Pancreas (tissue), 10 donors: Measurements from ENCODE around the gene URM1. TPM values are rescaled to one million over a fixed set of nuclear protein-coding genes. Genes with fewer than 3 reads are reported as not detected.
A peak's percentile ranks its signal among the peaks of the same experiment; 100 is the strongest.

ENCODE experiments used
- ATAC-seq, 4 donors: fragments of 200-7000 bp; cut with Tn5 transposase; one replicate each; pipeline versions ENCODE4 v1.8.0 to v1.9.1; 2020; ENCODE audit warnings: mild to moderate bottlenecking in 4 of 4, moderate library complexity in 4 of 4
- DNase-seq, 6 donors: peaks; one replicate each; pipeline ENCODE4 v3.0.0-alpha.2; 2020
- FAIRE-seq: peaks from 2 replicates; lab custom pipeline; 2012; peaks lifted over from hg19 to GRCh38; lab: Jason Lieb, UNC
- H3K27ac ChIP-seq, 4 donors: fragments of 200-600 bp; sonication (generic); 1 replicate in 3 of 4; 2 replicates in 1 of 4; pipeline versions ENCODE4 v1.5.0 to v1.8.0; 2020
- H3K27me3 ChIP-seq, 4 donors: fragments of 200-600 bp; one replicate each; pipeline ENCODE4 v1.8.0; 2021
- H3K36me3 ChIP-seq, 3 donors: fragments of 200-600 bp; sonication (generic) in 1 of 3; one replicate each; pipeline versions ENCODE4 v1.5.0 to v1.8.0; 2020 to 2021
- H3K4me1 ChIP-seq, 3 donors: fragments of 200-600 bp; one replicate each; pipeline ENCODE4 v1.8.0; 2021
- H3K4me3 ChIP-seq, 4 donors: fragments of 200-600 bp; sonication (generic) in 2 of 4; one replicate each; pipeline versions ENCODE4 v1.5.0 to v1.8.0; 2020 to 2021
- H3K9me3 ChIP-seq, 4 donors: fragments of 200-600 bp; one replicate each; pipeline ENCODE4 v1.8.0; 2021
- WGBS, 2 donors: extraction: QIAGEN DNeasy Blood & Tissue Kit; methylation state at CpG; one replicate each; pipeline ENCODE4 v1.1.7; 2013; 5-methylcytosine and 5-hydroxymethylcytosine counted together
- intact Hi-C, 3 donors: fragments of 100-400 bp; cut with DNase I; formaldehyde crosslinking; loops; one replicate each; pipeline versions ENCODE4 v1.11.1 to v1.14.2; 2022
- microRNA-seq, 2 donors: library from miRNA; unstranded; fragments of <30 nt; microRNA quantifications; one replicate each; pipeline versions ENCODE4 to v1.1.0, GENCODE V29; 2019 to 2020
- polyA plus RNA-seq, 2 donors: library from polyadenylated mRNA; stranded (reverse); fragments of 200-250 nt; gene quantifications; one replicate each; pipeline ENCODE4 v1.2.3, GENCODE V29; 2013
- total RNA-seq, 6 donors: library from RNA; stranded (reverse); fragmentation: NEBNext Ultra II Directional in 4 of 6; extraction: Animal tissue kit (Norgen Biotek cat#: 25700) in 4 of 6; gene quantifications; one replicate each; pipeline versions ENCODE4 v1.2.1 to v1.2.4, GENCODE V29; 2021 to 2023
- TF ChIP-seq, protein P1 (sequence below), 4 donors: fragments of 200-600 bp; sonication (generic) in 3 of 4; IDR thresholded peaks; one replicate each; pipeline versions ENCODE4 v1.5.0 to v1.8.0; 2021; ENCODE audit warnings: antibody characterized with exemption in 4 of 4
- donor health status: healthy with polysubstance abuse.
- donor health status: DM: no; HTN: no; CAD: no; lungs with moderate emphysema.
- donor health status: DM: no; HTN: no; CAD: no.
- donor health status: control.
- donor health status: control.
- donor health status: Bipolar disorder and iron deficiency.
- donor health status: DM: yes; HTN: yes; CAD: no.
- donor health status: DM: no; HTN: no; CAD: no.
- donor health status: DM: no; HTN: no; CAD: no.
- donor health status: DM: yes; HTN: yes; CAD: no.

URM1 gene
- total and polyA plus RNA-seq, 8 donors: 18.5 to 46.1 (median 33.4) TPM

GRCh38 chr9:128434340-128434739, 63.2 kb downstream of the URM1 start:
- Histone ChIP-seq H3K9me3 (no peaks in the 10 kb centered on the region), H3K27ac (no peak overlapping the region), H3K4me3 (no peak overlapping the region), H3K4me1 (no peaks in the 10 kb centered on the region), H3K36me3 (no peaks in the 10 kb centered on the region), H3K27me3 (no peaks in the 10 kb centered on the region)
- ATAC-seq (no peak), FAIRE-seq (no peak), DNase-seq (peak in 1 of 6 donors; percentile 61)
- 90 to 94% methylated on average over 17 of the region's 17 CpGs for WGBS, 2 donors
- intact Hi-C loops: no loop called here
- TF ChIP-seq, protein P1, sequence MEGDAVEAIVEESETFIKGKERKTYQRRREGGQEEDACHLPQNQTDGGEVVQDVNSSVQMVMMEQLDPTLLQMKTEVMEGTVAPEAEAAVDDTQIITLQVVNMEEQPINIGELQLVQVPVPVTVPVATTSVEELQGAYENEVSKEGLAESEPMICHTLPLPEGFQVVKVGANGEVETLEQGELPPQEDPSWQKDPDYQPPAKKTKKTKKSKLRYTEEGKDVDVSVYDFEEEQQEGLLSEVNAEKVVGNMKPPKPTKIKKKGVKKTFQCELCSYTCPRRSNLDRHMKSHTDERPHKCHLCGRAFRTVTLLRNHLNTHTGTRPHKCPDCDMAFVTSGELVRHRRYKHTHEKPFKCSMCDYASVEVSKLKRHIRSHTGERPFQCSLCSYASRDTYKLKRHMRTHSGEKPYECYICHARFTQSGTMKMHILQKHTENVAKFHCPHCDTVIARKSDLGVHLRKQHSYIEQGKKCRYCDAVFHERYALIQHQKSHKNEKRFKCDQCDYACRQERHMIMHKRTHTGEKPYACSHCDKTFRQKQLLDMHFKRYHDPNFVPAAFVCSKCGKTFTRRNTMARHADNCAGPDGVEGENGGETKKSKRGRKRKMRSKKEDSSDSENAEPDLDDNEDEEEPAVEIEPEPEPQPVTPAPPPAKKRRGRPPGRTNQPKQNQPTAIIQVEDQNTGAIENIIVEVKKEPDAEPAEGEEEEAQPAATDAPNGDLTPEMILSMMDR (IDR thresholded peaks at IDR 0.05): no peak

GRCh38 chr9:128435611-128436010, 64.4 kb downstream of the URM1 start:
- Histone ChIP-seq H3K27me3 (no peaks in the 10 kb centered on the region), H3K4me1 (no peaks in the 10 kb centered on the region), H3K4me3 (no peak overlapping the region), H3K9me3 (no peaks in the 10 kb centered on the region), H3K27ac (no peak overlapping the region), H3K36me3 (no peaks in the 10 kb centered on the region)
- 92% methylated on average over 18 of the region's 18 CpGs for WGBS, 2 donors
- TF ChIP-seq, protein P1 (IDR thresholded peaks at IDR 0.05): no peak
- intact Hi-C loops: no loop called here
- FAIRE-seq (no peak), DNase-seq (no peak), ATAC-seq (no peak)

DNA sequence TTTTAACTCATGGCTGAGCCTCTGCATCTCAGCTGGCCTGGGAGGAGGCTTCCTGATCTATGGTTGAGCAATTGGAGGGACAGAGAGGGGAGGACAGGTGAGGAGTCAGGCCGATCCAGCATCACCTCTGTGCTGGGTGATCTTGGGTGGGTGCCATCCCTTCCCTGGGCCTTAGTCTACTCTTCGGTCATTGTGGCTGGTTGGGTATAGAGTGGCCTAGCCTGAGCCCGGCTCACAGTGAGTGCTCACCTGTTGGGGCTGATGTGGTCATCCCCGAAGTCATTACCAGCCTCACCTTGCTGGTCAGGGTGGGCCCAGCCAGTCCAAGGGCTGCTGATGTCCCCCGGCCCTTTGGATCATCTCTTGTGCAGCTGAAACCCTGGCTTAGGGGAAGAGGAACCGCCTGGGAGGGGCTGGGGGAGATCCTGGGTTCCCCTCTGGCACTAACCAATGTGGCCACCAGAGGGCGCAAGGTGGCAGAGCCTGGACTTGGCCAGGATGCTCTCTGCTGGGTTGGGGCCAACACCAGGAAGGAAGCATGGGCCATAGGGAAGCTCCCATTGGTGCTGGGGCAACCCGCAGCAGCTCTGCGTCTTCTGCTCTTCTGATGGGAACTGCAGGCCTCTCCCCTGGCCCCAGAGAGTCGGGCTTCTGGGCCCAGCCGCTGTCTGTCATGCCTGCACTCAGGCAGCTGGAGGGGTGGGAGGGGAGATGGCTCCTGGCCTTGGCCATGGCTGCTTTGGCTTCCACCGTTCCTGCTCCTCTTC, 67.4 kb downstream of the URM1 start:
- FAIRE-seq: no peak
- 28% methylated on average over 11 to 12 of the region's 12 CpGs for WGBS, 2 donors
- ATAC-seq: peak; percentile 87 to 99 (median 98)
- intact Hi-C loops: no loop called here
- no peaks in the 10 kb centered on the region for H3K4me1 ChIP-seq
- H3K9me3 ChIP-seq: no peaks in the 10 kb centered on the region
- TF ChIP-seq, protein P1 (IDR thresholded peaks at IDR 0.05): peak; percentile 94 to 98 (median 96)
- H3K36me3 ChIP-seq: no peaks in the 10 kb centered on the region
- no peaks in the 10 kb centered on the region for H3K27me3 ChIP-seq
- no peak overlapping the region for H3K4me3 ChIP-seq
- H3K27ac ChIP-seq: no peak overlapping the region
- peak; percentile 78 to 98 (median 92) for DNase-seq

DNA sequence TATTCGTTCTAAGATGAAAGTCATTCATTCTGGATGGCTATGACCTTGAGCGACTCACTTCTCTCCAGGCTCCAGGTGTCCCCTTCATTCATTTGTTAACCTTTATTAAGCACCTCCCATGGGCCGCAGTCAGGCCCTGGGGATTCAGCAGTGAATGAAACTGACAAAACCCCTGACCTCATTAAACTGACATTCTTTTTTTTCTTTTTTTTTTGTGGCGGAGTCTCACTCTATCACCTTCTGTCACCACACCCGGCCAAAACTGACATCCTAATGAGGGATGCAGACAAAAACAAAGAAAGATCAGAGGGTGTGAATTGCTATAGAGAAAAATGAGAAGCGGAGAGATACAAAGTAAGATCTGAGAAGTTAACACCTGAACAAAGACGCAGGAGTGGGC, 68.1 kb downstream of the URM1 start:
- DNase-seq (no peak), ATAC-seq (no peak), FAIRE-seq (no peak)
- Histone ChIP-seq H3K36me3 (no peaks in the 10 kb centered on the region), H3K4me1 (no peaks in the 10 kb centered on the region), H3K27ac (no peak overlapping the region), H3K4me3 (no peak overlapping the region), H3K9me3 (no peaks in the 10 kb centered on the region), H3K27me3 (no peaks in the 10 kb centered on the region)
- intact Hi-C loops: no loop called here
- TF ChIP-seq, protein P1 (IDR thresholded peaks at IDR 0.05): no peak
- WGBS, 2 donors: 56 to 58% methylated on average over 7 of the region's 7 CpGs

Small RNAs within 50 kb of the gene (microRNA-seq; reads per million reads assigned to microRNA genes)
- gene MIR219B: 0 reads per million in 2 donors

Other genes starting within 250 kb of the URM1 start
- 10 to 100 TPM; 25.4 to 43.1 (median 34.2) TPM for gene PTGES2, start 243.6 kb upstream of the URM1 start, total RNA-seq
- gene PTGES2, start 243.6 kb upstream of the URM1 start, polyA plus RNA-seq: 10 to 100 TPM; 66.0 to 78.5 TPM
- 100 to 1,000 TPM in 1 of 6 donors, 10 to 100 TPM in 3, 1 to 10 TPM in 2; 6.3 to 158 (median 45.7) TPM for gene LCN2, start 221.9 kb upstream of the URM1 start, total RNA-seq
- 10 to 100 TPM; 46.8 to 75.1 TPM for gene LCN2, start 221.9 kb upstream of the URM1 start, polyA plus RNA-seq
- gene BBLN, start 211.1 kb upstream of the URM1 start, total RNA-seq: 10 to 100 TPM; 23.1 to 38.3 (median 30.9) TPM
- gene BBLN, start 211.1 kb upstream of the URM1 start, polyA plus RNA-seq: 100 to 1,000 TPM in 1 of 2 donors, 10 to 100 TPM in 1; 86.1 to 133 TPM
- 10 to 100 TPM; 66.1 to 87.9 (median 78.0) TPM for gene CIZ1, start 179.8 kb upstream of the URM1 start, total RNA-seq
- 10 to 100 TPM; 56.5 to 80.1 TPM for gene CIZ1, start 179.8 kb upstream of the URM1 start, polyA plus RNA-seq
- gene DNM1, start 168.0 kb upstream of the URM1 start, total RNA-seq: 10 to 100 TPM in 3 of 6 donors, 1 to 10 TPM in 3; 5.8 to 19.3 (median 10.0) TPM
- 10 to 100 TPM; 19.6 to 23.1 TPM for gene DNM1, start 168.0 kb upstream of the URM1 start, polyA plus RNA-seq
- gene GOLGA2, start 95.4 kb upstream of the URM1 start, total RNA-seq: 10 to 100 TPM; 37.9 to 64.0 (median 55.0) TPM
- 100 to 1,000 TPM in 1 of 2 donors, 10 to 100 TPM in 1; 97.0 to 105 TPM for gene GOLGA2, start 95.4 kb upstream of the URM1 start, polyA plus RNA-seq
- gene SWI5, start 95.1 kb upstream of the URM1 start, total RNA-seq: 1 to 10 TPM; 6.3 to 9.6 (median 6.8) TPM
- gene SWI5, start 95.1 kb upstream of the URM1 start, polyA plus RNA-seq: 10 to 100 TPM; 10.5 to 20.2 TPM
- gene TRUB2, start 48.9 kb upstream of the URM1 start, total RNA-seq: 10 to 100 TPM in 4 of 6 donors, 1 to 10 TPM in 2; 6.6 to 16.5 (median 13.8) TPM
- gene TRUB2, start 48.9 kb upstream of the URM1 start, polyA plus RNA-seq: 10 to 100 TPM; 10.2 to 12.1 TPM
- gene COQ4, start 48.5 kb upstream of the URM1 start, total RNA-seq: 10 to 100 TPM; 23.1 to 38.9 (median 27.4) TPM
- 100 to 1,000 TPM in 1 of 2 donors, 10 to 100 TPM in 1; 82.6 to 103 TPM for gene COQ4, start 48.5 kb upstream of the URM1 start, polyA plus RNA-seq
- gene SLC27A4, start 30.8 kb upstream of the URM1 start, total RNA-seq: 10 to 100 TPM in 5 of 6 donors, 1 to 10 TPM in 1; 9.6 to 14.2 (median 12.4) TPM
- 10 to 100 TPM; 18.6 to 32.9 TPM for gene SLC27A4, start 30.8 kb upstream of the URM1 start, polyA plus RNA-seq
- 10 to 100 TPM; 13.0 to 29.9 (median 16.6) TPM for gene CERCAM, start 49.5 kb downstream of the URM1 start, total RNA-seq
- 10 to 100 TPM; 21.3 to 24.7 TPM for gene CERCAM, start 49.5 kb downstream of the URM1 start, polyA plus RNA-seq
- gene ODF2, start 84.6 kb downstream of the URM1 start, total RNA-seq: 10 to 100 TPM in 2 of 6 donors, 1 to 10 TPM in 4; 8.0 to 14.5 (median 9.3) TPM
- 10 to 100 TPM; 10.9 to 15.0 TPM for gene ODF2, start 84.6 kb downstream of the URM1 start, polyA plus RNA-seq
- 10 to 100 TPM in 1 of 6 donors, 1 to 10 TPM in 5; 4.8 to 11.1 (median 8.0) TPM for gene GLE1, start 133.3 kb downstream of the URM1 start, total RNA-seq
- 10 to 100 TPM in 1 of 2 donors, 1 to 10 TPM in 1; 5.1 to 11.2 TPM for gene GLE1, start 133.3 kb downstream of the URM1 start, polyA plus RNA-seq
- 100 to 1,000 TPM in 2 of 6 donors, 10 to 100 TPM in 4; 58.6 to 155 (median 77.1) TPM for gene SPTAN1, start 181.2 kb downstream of the URM1 start, total RNA-seq
- gene SPTAN1, start 181.2 kb downstream of the URM1 start, polyA plus RNA-seq: 100 to 1,000 TPM; 123 to 143 TPM